ENCODE measurements around the gene FAM210B. TPM values are rescaled to one million over a fixed set of nuclear protein-coding genes. Genes with fewer than 3 reads are reported as not detected.

Gene FAM210B
- total and polyA plus RNA-seq, 2 of the 8 experiments (the other 6 are each of a cell fraction or from before 2014, with no cell fraction given), result 9.4 to 15.0 TPM

GRCh38 chr20:56358070-56358469, 704 bp upstream of the FAM210B start:
- Histone ChIP-seq H2BK20ac (ENCODE audit: low read length) (no peak overlapping the region), H3K4me1 (replicated peaks in 1 of 4; ENCODE audit: control insufficient read depth in 3 of 4, insufficient read depth in 4 of 4, low read length in 3 of 4) (peaks cover 4 to 11% (median 6%) of the 10 kb centered on the region in 4 experiments), H3K9ac (replicated peaks in 1 of 4; ENCODE audit: extremely low read depth in 1 of 4, low read depth in 3 of 4, low read length in 3 of 4) (no peak overlapping the region), H3K23me2 (ENCODE audit: low read depth, low read length) (peaks cover 9% of the 10 kb centered on the region; the same call in 1 of the 2 replicates), H4K8ac (ENCODE audit: extremely low read depth, insufficient read depth, low read length) (no peak overlapping the region), H2BK5ac (ENCODE audit: low read depth, low read length) (no peak overlapping the region), H3K9me3 (ENCODE audit: insufficient read depth in 2 of 2, low read depth in 1 of 2, low read length in 1 of 2) (no peaks in the 10 kb centered on the region), H2BK15ac (ENCODE audit: low read length) (no peak overlapping the region), H4K20me1 (replicated peaks in 1 of 2; ENCODE audit: control insufficient read depth in 1 of 2, insufficient read depth in 2 of 2, low read length in 2 of 2) (peaks cover 0 to 9% of the 10 kb centered on the region in 2 experiments), H2AFZ (ENCODE audit: low read length) (peak overlapping the region; percentile 69), H3K79me2 (ENCODE audit: control insufficient read depth in 1 of 2, insufficient read depth in 2 of 2, low read length in 2 of 2) (no peaks in the 10 kb centered on the region), H4K91ac (replicated peaks; ENCODE audit: insufficient read length, low read length) (no peak overlapping the region), H3K79me1 (ENCODE audit: low read depth, low read length) (no peaks in the 10 kb centered on the region), H3K27me3 (replicated peaks in 1 of 4; ENCODE audit: control insufficient read depth in 3 of 4, extremely low read depth in 1 of 4, insufficient read depth in 3 of 4, low read length in 3 of 4) (peaks cover 0 to 11% (median 8%) of the 10 kb centered on the region in 4 experiments; a peak in 4 of 7 replicates), H3K36me3 (ENCODE audit: control insufficient read depth in 2 of 4, insufficient read depth in 4 of 4, low read length in 3 of 4) (no peaks in the 10 kb centered on the region), H3K27ac (ENCODE audit: low read depth, low read length) (no peak overlapping the region), H3K18ac (ENCODE audit: extremely low read depth, low read length) (no peak overlapping the region), H3K4me2 (ENCODE audit: insufficient read depth in 1 of 2, low read depth in 2 of 2, low read length in 2 of 2) (peak overlapping the region; percentile 38 to 66), H3K4me3 (ENCODE audit: extremely low read depth in 1 of 4, insufficient read depth in 2 of 4, low read depth in 3 of 4, low read length in 4 of 4) (peak overlapping the region in 2 of 4 experiments; percentile 23 to 94; a peak in 3 of 8 replicates), H2BK12ac (ENCODE audit: low read depth, low read length) (no peak overlapping the region), H2BK120ac (replicated peaks; ENCODE audit: low read depth, low read length) (no peak overlapping the region), H3K56ac (replicated peaks; ENCODE audit: insufficient read length, low read depth, low read length) (no peak overlapping the region), H3K23ac (ENCODE audit: insufficient read length) (no peak overlapping the region), H4K5ac (ENCODE audit: insufficient read length, low read depth, low read length) (no peak overlapping the region), H3K4ac (replicated peaks; ENCODE audit: insufficient read length, low read depth, low read length) (no peak overlapping the region), H2AK5ac (ENCODE audit: low read depth, low read length) (no peak overlapping the region), H3K14ac (ENCODE audit: insufficient read length) (no peak overlapping the region)
- FAIRE-seq (no peak), DNase-seq (ENCODE audit: low read depth in 1 of 2, low spot score in 2 of 2) (no peak)
- WGBS, 2 experiments (ENCODE audit: extremely low coverage in 1 of 2, insufficient coverage in 1 of 2, insufficient read length in 1 of 2, insufficient replicate concordance in 2 of 2, low coverage in 1 of 2, low lambda C conversion rate in 2 of 2, missing lambda C conversion rate in 1 of 2), result 89% methylated on average over 6 of the region's 6 CpGs; no CpG with 5 or more reads in 1 of the 2 experiments
- ChIA-PET POLR2A (ENCODE audit: partially characterized antibody) (interaction anchor here (2.3 kb wide), 1 partner anchor 35 kb away, joined by 10 read pairs; the partner anchor contains the start of genes AURKA and CSTF1), CTCF (ENCODE audit: partially characterized antibody) (interaction anchor here (3.7 kb wide), 1 partner anchor 14 kb away, joined by 20 read pairs; no protein-coding TSS in a partner anchor)
- TF ChIP-seq KDM5A (IDR thresholded peaks at IDR 0.05; ENCODE audit: low read length) (no peak), ASH2L (IDR thresholded peaks at IDR 0.05; ENCODE audit: low read length) (no peak), SP2 (IDR thresholded peaks at IDR 0.05; ENCODE audit: low read length) (no peak)

Measured in H1 (cell line).